ENCODE results near the gene RAPH1.

RAPH1 gene

DNA sequence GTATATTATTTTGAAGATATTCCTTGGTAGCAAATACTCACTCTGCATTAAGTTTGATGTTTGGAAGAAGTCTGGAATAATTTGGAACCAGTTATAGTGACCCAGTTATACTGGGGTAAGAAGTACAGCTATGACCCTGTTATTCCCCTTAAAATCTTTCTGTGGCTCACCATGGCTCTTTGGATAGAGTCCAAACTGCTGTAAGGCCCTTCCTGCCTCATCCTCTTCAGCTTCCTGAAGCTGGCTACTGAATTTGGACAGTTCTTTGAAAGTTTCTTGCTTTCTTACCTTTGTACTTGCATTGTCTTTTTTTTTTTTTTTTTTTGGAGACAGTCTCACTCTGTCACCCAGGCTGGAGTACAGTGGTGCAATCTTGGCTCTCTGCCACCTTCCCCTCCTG, 121.3 kb downstream of the RAPH1 start:
- H4K20me1 ChIP-seq (ENCODE audit: insufficient read depth, low read length): no peaks in the 10 kb centered on the region
- H3K36me3 ChIP-seq (replicated peaks; ENCODE audit: low read depth, low read length): peaks cover 7% of the 10 kb centered on the region
- H3K4me2 ChIP-seq (ENCODE audit: low read length): no peak overlapping the region
- no peaks in the 10 kb centered on the region for H3K4me1 ChIP-seq (ENCODE audit: low read length)
- no peaks in the 10 kb centered on the region for H3K27me3 ChIP-seq (ENCODE audit: low read depth, low read length)
- TF ChIP-seq CTCF (IDR thresholded peaks at IDR 0.05; ENCODE audit: low read depth, low read length) (no peak), EZH2phosphoT487 (IDR thresholded peaks at IDR 0.05; ENCODE audit: low read depth) (no peak)
- no peak overlapping the region for H3K27ac ChIP-seq (ENCODE audit: low read length)
- H3K9ac ChIP-seq (ENCODE audit: low read length): no peak overlapping the region
- no peaks in the 10 kb centered on the region for H3K9me3 ChIP-seq (ENCODE audit: insufficient read depth, low read length)
- H3K4me3 ChIP-seq (ENCODE audit: low read length): no peak overlapping the region
- no peak overlapping the region for H2AFZ ChIP-seq (ENCODE audit: low read depth, low read length)
- no peaks in the 10 kb centered on the region for H3K79me2 ChIP-seq (ENCODE audit: low read length)

DNA sequence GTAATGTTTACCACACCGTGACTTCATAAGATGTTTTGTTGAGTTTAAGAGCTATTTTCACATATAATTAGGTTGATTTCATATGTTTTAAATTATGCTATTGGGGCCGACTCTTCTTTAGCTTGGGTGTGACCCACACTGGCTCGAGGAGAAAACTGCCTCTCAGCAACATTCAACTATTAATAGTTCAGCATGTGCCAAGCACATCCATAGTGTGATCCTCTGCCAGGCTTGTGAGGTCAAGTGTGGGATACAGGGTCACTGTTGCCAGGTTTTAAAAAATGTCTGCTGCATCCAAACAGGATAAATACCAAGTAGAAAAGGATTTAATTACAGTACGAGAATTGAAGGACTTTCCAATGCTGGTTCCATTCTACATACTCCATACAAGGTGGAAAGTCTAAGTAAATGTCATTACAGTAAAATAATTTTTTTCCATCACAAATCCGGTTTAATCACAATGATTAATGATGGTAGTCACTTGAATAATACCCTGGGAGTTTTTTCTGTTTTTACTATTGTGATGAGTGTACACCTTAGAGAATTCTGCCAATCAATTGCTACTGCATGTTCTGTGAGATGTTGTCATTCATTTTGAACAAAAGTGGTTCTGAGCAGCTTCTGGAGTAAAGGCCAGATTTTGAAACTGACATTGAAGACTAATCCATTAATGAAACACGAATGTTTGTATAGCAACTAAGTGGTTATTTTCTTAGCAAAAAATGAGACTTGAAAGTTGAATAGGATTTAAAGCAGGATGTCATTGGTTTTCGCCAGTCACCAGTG, 122.4 kb downstream of the RAPH1 start:
- Histone ChIP-seq H2AFZ (ENCODE audit: low read depth, low read length) (no peak overlapping the region), H3K4me1 (ENCODE audit: low read length) (no peaks in the 10 kb centered on the region), H3K79me2 (ENCODE audit: low read length) (no peaks in the 10 kb centered on the region), H4K20me1 (ENCODE audit: insufficient read depth, low read length) (no peaks in the 10 kb centered on the region), H3K9ac (ENCODE audit: low read length) (no peak overlapping the region), H3K27ac (ENCODE audit: low read length) (no peak overlapping the region), H3K27me3 (ENCODE audit: low read depth, low read length) (no peaks in the 10 kb centered on the region), H3K9me3 (ENCODE audit: insufficient read depth, low read length) (no peaks in the 10 kb centered on the region), H3K4me2 (ENCODE audit: low read length) (no peak overlapping the region), H3K4me3 (ENCODE audit: low read length) (no peak overlapping the region), H3K36me3 (replicated peaks; ENCODE audit: low read depth, low read length) (peaks cover 3% of the 10 kb centered on the region)
- TF ChIP-seq EZH2phosphoT487 (IDR thresholded peaks at IDR 0.05; ENCODE audit: low read depth): no peak
- TF ChIP-seq CTCF (IDR thresholded peaks at IDR 0.05; ENCODE audit: low read depth, low read length): no peak

DNA sequence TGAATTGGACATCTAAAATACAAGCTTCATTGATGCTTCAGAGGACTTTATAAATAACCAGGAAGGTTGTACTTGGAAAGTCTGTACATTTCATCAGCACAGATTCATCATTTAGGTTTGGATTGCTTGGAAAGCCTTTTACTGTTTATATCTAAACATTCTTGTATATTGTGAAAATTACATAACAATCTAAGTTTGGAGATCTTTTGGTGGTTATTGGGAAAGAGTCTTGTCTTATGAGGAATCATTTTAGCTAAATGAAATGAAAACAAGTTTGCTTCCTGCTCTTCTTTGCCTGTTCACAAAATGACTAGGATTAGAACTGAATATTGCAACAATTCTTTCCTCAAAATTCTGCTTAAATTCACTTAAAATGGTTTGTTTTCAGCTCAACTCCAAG, 127.6 kb downstream of the RAPH1 start:
- Histone ChIP-seq H3K27ac (ENCODE audit: low read length) (no peak overlapping the region), H2AFZ (ENCODE audit: low read depth, low read length) (no peak overlapping the region), H3K36me3 (replicated peaks; ENCODE audit: low read depth, low read length) (no peaks in the 10 kb centered on the region), H3K4me1 (ENCODE audit: low read length) (no peaks in the 10 kb centered on the region), H3K4me3 (ENCODE audit: low read length) (no peak overlapping the region), H3K9ac (ENCODE audit: low read length) (no peak overlapping the region), H3K27me3 (ENCODE audit: low read depth, low read length) (no peaks in the 10 kb centered on the region), H3K79me2 (ENCODE audit: low read length) (no peaks in the 10 kb centered on the region), H3K4me2 (ENCODE audit: low read length) (no peak overlapping the region), H4K20me1 (ENCODE audit: insufficient read depth, low read length) (no peaks in the 10 kb centered on the region), H3K9me3 (ENCODE audit: insufficient read depth, low read length) (no peaks in the 10 kb centered on the region)
- TF ChIP-seq EZH2phosphoT487 (IDR thresholded peaks at IDR 0.05; ENCODE audit: low read depth) (no peak), CTCF (IDR thresholded peaks at IDR 0.05; ENCODE audit: low read depth, low read length) (no peak)

- no peaks in the 10 kb centered on the region for H4K20me1 ChIP-seq (ENCODE audit: insufficient read depth, low read length)
- TF ChIP-seq CTCF (IDR thresholded peaks at IDR 0.05; ENCODE audit: low read depth, low read length): no peak
- TF ChIP-seq EZH2phosphoT487 (IDR thresholded peaks at IDR 0.05; ENCODE audit: low read depth): no peak
- no peak overlapping the region for H3K27ac ChIP-seq (ENCODE audit: low read length)
- no peak overlapping the region for H2AFZ ChIP-seq (ENCODE audit: low read depth, low read length)
- H3K9me3 ChIP-seq (ENCODE audit: insufficient read depth, low read length): no peaks in the 10 kb centered on the region
- H3K4me3 ChIP-seq (ENCODE audit: low read length): no peak overlapping the region
- H3K36me3 ChIP-seq (replicated peaks; ENCODE audit: low read depth, low read length): no peaks in the 10 kb centered on the region
- no peaks in the 10 kb centered on the region for H3K79me2 ChIP-seq (ENCODE audit: low read length)
- no peaks in the 10 kb centered on the region for H3K27me3 ChIP-seq (ENCODE audit: low read depth, low read length)
- H3K4me2 ChIP-seq (ENCODE audit: low read length): no peak overlapping the region
- H3K9ac ChIP-seq (ENCODE audit: low read length): no peak overlapping the region
- no peaks in the 10 kb centered on the region for H3K4me1 ChIP-seq (ENCODE audit: low read length)
Measured at GRCh38 chr2:203404996-203405395, 130.1 kb downstream of the RAPH1 start.
